Measurements from ENCODE around the gene LAMB1.

LAMB1 gene

DNA sequence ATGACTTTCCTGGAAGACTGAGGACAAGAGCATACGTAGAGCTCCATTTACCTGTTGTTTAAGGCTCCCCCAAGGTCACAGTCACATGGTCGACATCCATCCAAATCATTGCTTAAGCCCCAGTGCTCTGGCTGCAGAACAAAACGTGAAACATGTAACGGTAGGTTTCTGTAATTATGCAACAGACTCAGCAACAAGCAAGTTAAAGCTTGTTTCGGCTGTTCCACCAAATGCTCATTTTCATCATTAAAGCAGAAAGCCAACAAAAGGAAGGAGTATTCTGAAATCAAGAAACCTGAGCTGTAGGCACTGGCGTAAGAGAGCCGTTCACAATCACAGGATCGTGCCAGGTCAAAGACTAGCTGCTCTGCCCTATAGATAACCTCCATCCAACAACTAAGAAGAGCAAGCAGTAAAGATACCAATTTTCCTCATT, 30.0 kb downstream of the LAMB1 start:
- Histone ChIP-seq H3K36me3 (ENCODE audit: control insufficient read depth in 2 of 2, insufficient read depth in 2 of 2, low read length in 2 of 2) (peaks cover 28 to 49% of the 10 kb centered on the region in 2 donors), H3K27ac (ENCODE audit: low read depth in 2 of 2, low read length in 2 of 2) (peak overlapping the region in 1 of 2 donors; percentile 56), H3K4me1 (ENCODE audit: control insufficient read depth in 2 of 2, insufficient read depth in 2 of 2, low read length in 2 of 2) (peaks cover 0 to 3% of the 10 kb centered on the region in 2 donors), H3K9me3 (ENCODE audit: control insufficient read depth in 2 of 2, low read length in 2 of 2) (no peaks in the 10 kb centered on the region), H3K4me3 (ENCODE audit: low read length in 2 of 2) (no peak overlapping the region), H3K9ac (ENCODE audit: low read depth in 1 of 2, low read length in 2 of 2) (no peak overlapping the region), H3K27me3 (ENCODE audit: control insufficient read depth in 2 of 2, insufficient read depth in 2 of 2, low read length in 2 of 2) (no peaks in the 10 kb centered on the region)

DNA sequence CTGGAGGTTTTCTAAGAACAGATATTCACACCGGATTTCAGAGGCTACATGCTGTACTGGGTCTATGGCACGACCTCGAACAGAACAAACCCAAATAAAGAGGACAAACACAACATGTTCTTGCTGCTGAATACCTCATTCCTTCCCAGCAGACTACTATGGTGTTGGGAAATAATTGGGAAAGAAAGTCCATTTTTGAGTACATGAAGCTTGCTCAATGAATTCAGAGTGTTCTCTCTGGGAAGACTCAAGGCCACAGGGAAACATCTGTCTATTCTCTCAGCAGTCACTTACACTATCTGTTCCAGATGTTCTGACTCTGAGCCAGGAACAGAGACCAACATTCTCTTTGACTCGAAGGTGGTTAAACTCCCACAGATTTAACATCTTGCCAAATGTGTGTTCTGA, 30.9 kb downstream of the LAMB1 start:
- H3K27ac ChIP-seq (ENCODE audit: low read depth in 2 of 2, low read length in 2 of 2), result peak overlapping the region; percentile 46 to 73
- peaks cover 24 to 40% of the 10 kb centered on the region in 2 donors for H3K36me3 ChIP-seq (ENCODE audit: control insufficient read depth in 2 of 2, insufficient read depth in 2 of 2, low read length in 2 of 2)
- peaks cover under 1 to 6% of the 10 kb centered on the region in 2 donors for H3K4me1 ChIP-seq (ENCODE audit: control insufficient read depth in 2 of 2, insufficient read depth in 2 of 2, low read length in 2 of 2)

DNA sequence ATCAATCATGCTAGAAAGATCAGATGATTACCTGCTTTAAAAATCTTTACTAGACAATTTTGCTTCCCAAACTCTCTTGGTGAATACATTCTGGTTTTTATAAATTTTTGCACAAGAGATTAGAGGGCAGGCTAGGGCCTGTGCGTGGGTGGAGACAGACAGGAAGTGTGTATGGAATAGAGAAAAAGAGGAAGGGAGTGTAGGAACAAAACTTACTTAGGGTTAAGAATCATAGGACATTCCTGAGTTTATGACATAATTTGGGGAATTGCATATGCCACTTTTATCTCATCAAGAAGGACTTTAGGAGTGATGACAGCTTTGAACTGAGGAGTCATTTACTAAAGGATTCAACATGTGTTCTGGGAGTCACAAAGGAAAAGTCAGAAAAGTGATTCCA, 31.3 kb downstream of the LAMB1 start:
- H3K4me3 ChIP-seq (ENCODE audit: low read length in 2 of 2), result no peak overlapping the region
- H3K27me3 ChIP-seq (ENCODE audit: control insufficient read depth in 2 of 2, insufficient read depth in 2 of 2, low read length in 2 of 2), result no peaks in the 10 kb centered on the region
- no peak overlapping the region for H3K9ac ChIP-seq (ENCODE audit: low read depth in 1 of 2, low read length in 2 of 2)
- H3K9me3 ChIP-seq (ENCODE audit: control insufficient read depth in 2 of 2, low read length in 2 of 2), result no peaks in the 10 kb centered on the region
- peak overlapping the region; percentile 46 to 73 for H3K27ac ChIP-seq (ENCODE audit: low read depth in 2 of 2, low read length in 2 of 2)
- peaks cover 3 to 10% of the 10 kb centered on the region in 2 donors for H3K4me1 ChIP-seq (ENCODE audit: control insufficient read depth in 2 of 2, insufficient read depth in 2 of 2, low read length in 2 of 2)
- H3K36me3 ChIP-seq (ENCODE audit: control insufficient read depth in 2 of 2, insufficient read depth in 2 of 2, low read length in 2 of 2), result peaks cover 22 to 37% of the 10 kb centered on the region in 2 donors

More for the DNA sequence above, 30.9 kb downstream of the LAMB1 start:
- no peaks in the 10 kb centered on the region for H3K9me3 ChIP-seq (ENCODE audit: control insufficient read depth in 2 of 2, low read length in 2 of 2)
- H3K27me3 ChIP-seq (ENCODE audit: control insufficient read depth in 2 of 2, insufficient read depth in 2 of 2, low read length in 2 of 2), result no peaks in the 10 kb centered on the region
- H3K9ac ChIP-seq (ENCODE audit: low read depth in 1 of 2, low read length in 2 of 2), result no peak overlapping the region
- no peak overlapping the region for H3K4me3 ChIP-seq (ENCODE audit: low read length in 2 of 2)

DNA sequence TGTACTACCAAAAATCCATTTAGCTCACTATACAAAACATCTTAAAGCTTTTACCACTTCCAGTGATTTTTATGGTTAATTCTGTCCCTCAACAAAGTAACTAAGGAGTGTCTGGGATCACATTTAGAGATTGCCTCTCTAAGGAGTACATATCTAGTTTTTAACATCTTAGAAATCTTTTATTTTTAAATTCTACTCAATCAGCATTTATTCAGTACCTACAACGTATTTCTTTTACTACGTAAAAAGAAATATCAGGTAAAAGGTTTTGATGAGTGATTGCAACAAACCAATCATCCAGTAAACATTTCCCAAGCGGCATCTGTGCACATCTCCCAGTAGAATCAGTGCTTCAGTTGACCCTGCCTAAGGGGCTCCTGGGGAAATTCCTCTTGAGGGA, 31.9 kb downstream of the LAMB1 start:
- H3K4me3 ChIP-seq (ENCODE audit: low read length in 2 of 2), result no peak overlapping the region
- no peak overlapping the region for H3K9ac ChIP-seq (ENCODE audit: low read depth in 1 of 2, low read length in 2 of 2)
- no peaks in the 10 kb centered on the region for H3K27me3 ChIP-seq (ENCODE audit: control insufficient read depth in 2 of 2, insufficient read depth in 2 of 2, low read length in 2 of 2)
- peaks cover 3 to 10% of the 10 kb centered on the region in 2 donors for H3K4me1 ChIP-seq (ENCODE audit: control insufficient read depth in 2 of 2, insufficient read depth in 2 of 2, low read length in 2 of 2)
- H3K27ac ChIP-seq (ENCODE audit: low read depth in 2 of 2, low read length in 2 of 2), result peak overlapping the region; percentile 46 to 73
- peaks cover 18 to 32% of the 10 kb centered on the region in 2 donors for H3K36me3 ChIP-seq (ENCODE audit: control insufficient read depth in 2 of 2, insufficient read depth in 2 of 2, low read length in 2 of 2)
- no peaks in the 10 kb centered on the region for H3K9me3 ChIP-seq (ENCODE audit: control insufficient read depth in 2 of 2, low read length in 2 of 2)

GRCh38 chr7:107969856-107970255, 33.1 kb downstream of the LAMB1 start:
- Histone ChIP-seq H3K4me3 (ENCODE audit: low read length in 2 of 2) (no peak overlapping the region), H3K4me1 (ENCODE audit: control insufficient read depth in 2 of 2, insufficient read depth in 2 of 2, low read length in 2 of 2) (peaks cover 3 to 10% of the 10 kb centered on the region in 2 donors), H3K27ac (ENCODE audit: low read depth in 2 of 2, low read length in 2 of 2) (no peak overlapping the region), H3K9me3 (ENCODE audit: control insufficient read depth in 2 of 2, low read length in 2 of 2) (no peaks in the 10 kb centered on the region), H3K9ac (ENCODE audit: low read depth in 1 of 2, low read length in 2 of 2) (no peak overlapping the region), H3K36me3 (ENCODE audit: control insufficient read depth in 2 of 2, insufficient read depth in 2 of 2, low read length in 2 of 2) (peaks cover 11 to 23% of the 10 kb centered on the region in 2 donors), H3K27me3 (ENCODE audit: control insufficient read depth in 2 of 2, insufficient read depth in 2 of 2, low read length in 2 of 2) (no peaks in the 10 kb centered on the region)

GRCh38 chr7:107968449-107968848, 34.5 kb downstream of the LAMB1 start:
- no peaks in the 10 kb centered on the region for H3K9me3 ChIP-seq (ENCODE audit: control insufficient read depth in 2 of 2, low read length in 2 of 2)
- H3K27me3 ChIP-seq (ENCODE audit: control insufficient read depth in 2 of 2, insufficient read depth in 2 of 2, low read length in 2 of 2), result no peaks in the 10 kb centered on the region
- H3K4me1 ChIP-seq (ENCODE audit: control insufficient read depth in 2 of 2, insufficient read depth in 2 of 2, low read length in 2 of 2), result peaks cover 3 to 10% of the 10 kb centered on the region in 2 donors
- no peak overlapping the region for H3K4me3 ChIP-seq (ENCODE audit: low read length in 2 of 2)
- H3K9ac ChIP-seq (ENCODE audit: low read depth in 1 of 2, low read length in 2 of 2), result no peak overlapping the region
- H3K36me3 ChIP-seq (ENCODE audit: control insufficient read depth in 2 of 2, insufficient read depth in 2 of 2, low read length in 2 of 2), result peaks cover 13 to 30% of the 10 kb centered on the region in 2 donors
- no peak overlapping the region for H3K27ac ChIP-seq (ENCODE audit: low read depth in 2 of 2, low read length in 2 of 2)

DNA sequence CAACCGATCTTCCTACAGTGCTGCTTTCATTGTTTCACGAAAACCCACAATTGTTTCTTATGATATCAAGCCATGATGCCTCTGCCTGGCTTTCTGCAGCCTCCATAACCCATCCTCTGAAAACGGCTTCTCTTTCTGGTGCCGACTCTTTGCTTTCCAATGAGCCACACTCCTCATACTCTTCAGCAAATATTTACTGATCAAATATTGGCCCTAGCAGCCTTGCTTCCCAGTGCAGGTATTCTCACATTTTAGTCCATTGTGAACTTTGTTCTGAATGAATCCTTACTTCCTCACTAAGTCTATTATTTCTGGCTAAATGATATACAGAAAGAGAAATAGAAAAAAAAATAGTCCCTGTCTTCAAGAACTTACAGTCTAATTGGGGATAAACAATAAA, 35.5 kb downstream of the LAMB1 start:
- H3K4me3 ChIP-seq (ENCODE audit: low read length in 2 of 2), result no peak overlapping the region
- H3K9ac ChIP-seq (ENCODE audit: low read depth in 1 of 2, low read length in 2 of 2), result no peak overlapping the region
- peaks cover 9 to 29% of the 10 kb centered on the region in 2 donors for H3K36me3 ChIP-seq (ENCODE audit: control insufficient read depth in 2 of 2, insufficient read depth in 2 of 2, low read length in 2 of 2)
- H3K27me3 ChIP-seq (ENCODE audit: control insufficient read depth in 2 of 2, insufficient read depth in 2 of 2, low read length in 2 of 2), result no peaks in the 10 kb centered on the region
- no peak overlapping the region for H3K27ac ChIP-seq (ENCODE audit: low read depth in 2 of 2, low read length in 2 of 2)
- peaks cover 3 to 10% of the 10 kb centered on the region in 2 donors for H3K4me1 ChIP-seq (ENCODE audit: control insufficient read depth in 2 of 2, insufficient read depth in 2 of 2, low read length in 2 of 2)
- no peaks in the 10 kb centered on the region for H3K9me3 ChIP-seq (ENCODE audit: control insufficient read depth in 2 of 2, low read length in 2 of 2)

DNA sequence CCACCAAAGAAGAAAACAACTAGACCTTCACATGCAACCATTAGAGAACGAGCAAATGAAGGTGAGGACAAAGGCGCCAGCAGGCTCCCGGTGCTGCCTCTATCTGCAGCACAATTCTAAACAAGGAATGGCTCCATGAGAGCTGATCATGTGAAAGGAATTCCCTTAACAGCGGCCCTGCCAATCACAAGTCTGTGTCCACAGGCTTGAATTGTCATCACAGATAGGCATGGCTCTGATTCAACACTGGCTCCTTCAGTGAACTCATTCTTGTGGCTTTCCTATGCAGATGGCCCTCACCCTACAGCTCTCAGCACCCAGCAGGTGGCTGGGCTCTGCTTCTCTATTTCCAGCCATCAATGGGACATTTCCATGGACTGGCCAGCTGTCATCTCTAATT, 36.2 kb downstream of the LAMB1 start:
- Histone ChIP-seq H3K27me3 (ENCODE audit: control insufficient read depth in 2 of 2, insufficient read depth in 2 of 2, low read length in 2 of 2) (no peaks in the 10 kb centered on the region), H3K4me1 (ENCODE audit: control insufficient read depth in 2 of 2, insufficient read depth in 2 of 2, low read length in 2 of 2) (peaks cover 3 to 10% of the 10 kb centered on the region in 2 donors), H3K9ac (ENCODE audit: low read depth in 1 of 2, low read length in 2 of 2) (no peak overlapping the region), H3K9me3 (ENCODE audit: control insufficient read depth in 2 of 2, low read length in 2 of 2) (no peaks in the 10 kb centered on the region), H3K4me3 (ENCODE audit: low read length in 2 of 2) (no peak overlapping the region), H3K36me3 (ENCODE audit: control insufficient read depth in 2 of 2, insufficient read depth in 2 of 2, low read length in 2 of 2) (peaks cover 11 to 27% of the 10 kb centered on the region in 2 donors), H3K27ac (ENCODE audit: low read depth in 2 of 2, low read length in 2 of 2) (no peak overlapping the region)

DNA sequence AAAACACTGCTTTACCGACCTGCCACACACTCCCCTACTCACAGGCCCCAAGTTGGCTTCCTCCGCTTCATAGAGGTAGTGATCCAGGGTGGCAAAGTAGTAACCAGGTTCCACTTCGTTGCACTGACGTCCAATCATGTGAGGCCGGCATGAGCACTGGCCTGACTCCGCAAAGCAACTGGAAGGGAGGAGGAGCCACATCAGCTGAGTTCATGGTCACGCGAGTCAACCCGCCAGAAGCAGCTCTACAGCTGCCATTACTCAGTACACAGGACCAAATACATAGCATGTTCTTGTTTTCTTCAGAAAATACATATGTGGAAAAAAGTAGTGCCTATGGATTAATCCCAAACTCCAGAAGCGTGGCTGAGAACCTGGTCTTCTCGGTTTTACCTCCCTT, 38.5 kb downstream of the LAMB1 start:
- no peak overlapping the region for H3K9ac ChIP-seq (ENCODE audit: low read depth in 1 of 2, low read length in 2 of 2)
- peaks cover 23 to 47% of the 10 kb centered on the region in 2 donors for H3K36me3 ChIP-seq (ENCODE audit: control insufficient read depth in 2 of 2, insufficient read depth in 2 of 2, low read length in 2 of 2)
- no peaks in the 10 kb centered on the region for H3K27me3 ChIP-seq (ENCODE audit: control insufficient read depth in 2 of 2, insufficient read depth in 2 of 2, low read length in 2 of 2)
- H3K4me1 ChIP-seq (ENCODE audit: control insufficient read depth in 2 of 2, insufficient read depth in 2 of 2, low read length in 2 of 2), result peaks cover 3 to 10% of the 10 kb centered on the region in 2 donors
- no peak overlapping the region for H3K27ac ChIP-seq (ENCODE audit: low read depth in 2 of 2, low read length in 2 of 2)
- no peak overlapping the region for H3K4me3 ChIP-seq (ENCODE audit: low read length in 2 of 2)
- H3K9me3 ChIP-seq (ENCODE audit: control insufficient read depth in 2 of 2, low read length in 2 of 2), result no peaks in the 10 kb centered on the region

DNA sequence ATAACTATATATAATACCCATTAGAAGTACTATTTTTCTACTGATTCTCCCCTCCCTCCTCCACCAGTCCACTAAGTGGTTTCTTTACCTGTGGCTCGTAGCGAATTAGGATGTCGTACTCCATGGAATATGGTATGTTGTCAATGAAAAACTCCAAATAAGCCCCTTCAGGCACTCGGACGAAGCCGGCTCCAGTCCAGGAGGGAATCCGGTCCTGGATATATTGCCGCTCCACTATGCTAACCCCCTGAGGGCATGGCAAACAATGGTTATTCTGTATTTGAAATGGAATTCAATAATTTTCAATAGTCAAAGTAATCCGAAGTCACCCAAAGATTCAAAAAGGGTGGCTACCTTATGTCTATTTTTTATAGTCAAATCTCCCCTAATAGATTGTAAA, 40.1 kb downstream of the LAMB1 start:
- H3K4me3 ChIP-seq (ENCODE audit: low read length in 2 of 2), result no peak overlapping the region
- H3K27ac ChIP-seq (ENCODE audit: low read depth in 2 of 2, low read length in 2 of 2), result no peak overlapping the region
- H3K9me3 ChIP-seq (ENCODE audit: control insufficient read depth in 2 of 2, low read length in 2 of 2), result no peaks in the 10 kb centered on the region
- H3K9ac ChIP-seq (ENCODE audit: low read depth in 1 of 2, low read length in 2 of 2), result no peak overlapping the region
- no peaks in the 10 kb centered on the region for H3K27me3 ChIP-seq (ENCODE audit: control insufficient read depth in 2 of 2, insufficient read depth in 2 of 2, low read length in 2 of 2)
- H3K36me3 ChIP-seq (ENCODE audit: control insufficient read depth in 2 of 2, insufficient read depth in 2 of 2, low read length in 2 of 2), result peaks cover 28 to 54% of the 10 kb centered on the region in 2 donors
- peaks cover 3 to 6% of the 10 kb centered on the region in 2 donors for H3K4me1 ChIP-seq (ENCODE audit: control insufficient read depth in 2 of 2, insufficient read depth in 2 of 2, low read length in 2 of 2)

GRCh38 chr7:107961405-107961804, 41.6 kb downstream of the LAMB1 start:
- Histone ChIP-seq H3K27me3 (ENCODE audit: control insufficient read depth in 2 of 2, insufficient read depth in 2 of 2, low read length in 2 of 2) (no peaks in the 10 kb centered on the region), H3K9me3 (ENCODE audit: control insufficient read depth in 2 of 2, low read length in 2 of 2) (no peaks in the 10 kb centered on the region), H3K4me3 (ENCODE audit: low read length in 2 of 2) (no peak overlapping the region), H3K36me3 (ENCODE audit: control insufficient read depth in 2 of 2, insufficient read depth in 2 of 2, low read length in 2 of 2) (peaks cover 28 to 64% of the 10 kb centered on the region in 2 donors), H3K27ac (ENCODE audit: low read depth in 2 of 2, low read length in 2 of 2) (no peak overlapping the region), H3K9ac (ENCODE audit: low read depth in 1 of 2, low read length in 2 of 2) (no peak overlapping the region), H3K4me1 (ENCODE audit: control insufficient read depth in 2 of 2, insufficient read depth in 2 of 2, low read length in 2 of 2) (no peaks in the 10 kb centered on the region)
